HG02970 (cell line): ENCODE measurements around the gene CCL13.
"Not testable (repeated sequence)": the region's sequence is repeated elsewhere in the genome, so short reads cannot be mapped to it uniquely, and the experiment has no call there.

Experiments used
- ATAC-seq: cut with Tn5 transposase; IDR thresholded peaks from one replicate; pipeline ENCODE4 v1.9.1; 2021; ENCODE audit warnings: mild to moderate bottlenecking, moderate library complexity, moderate number of reproducible peaks; ENCODE audit not compliant: unreplicated experiment, low FRiP score

The CCL13 gene

GRCh38 chr17:34356194-34356593 is at the start of gene CCL13:
CCL13 (plus strand) TSS chr17:34356480; CDS start chr17:34356527, 47 bp downstream.
- no peak for ATAC-seq

GRCh38 chr17:34307110-34307509 is 49.2 kb upstream of the CCL13 start:
- no peak for ATAC-seq

- ATAC-seq = no peak
These were observed 47.9 kb upstream of the CCL13 start for GRCh38 chr17:34308371-34308770.

GRCh38 chr17:34311291-34311690 is 45.0 kb upstream of the CCL13 start:
- no peak for ATAC-seq

GRCh38 chr17:34312080-34312479 is 44.2 kb upstream of the CCL13 start:
- ATAC-seq = no peak

- ATAC-seq = no peak
These were observed 43.1 kb upstream of the CCL13 start for GRCh38 chr17:34313164-34313563.

GRCh38 chr17:34314279-34314678 is 42.0 kb upstream of the CCL13 start:
- no peak for ATAC-seq

- no peak for ATAC-seq
These were observed 37.8 kb upstream of the CCL13 start for GRCh38 chr17:34318474-34318873.

- ATAC-seq = no peak
These were observed 37.2 kb upstream of the CCL13 start, which contains the start of gene CCL8 for GRCh38 chr17:34319039-34319483. CCL8 (plus strand) TSS chr17:34319435; CDS start chr17:34319502, 67 bp downstream.

GRCh38 chr17:34321964-34322363 is 34.3 kb upstream of the CCL13 start:
- no peak for ATAC-seq

- not testable (repeated sequence) for ATAC-seq
These were observed 28.7 kb upstream of the CCL13 start for GRCh38 chr17:34327580-34327979.

GRCh38 chr17:34337701-34338100 is 18.6 kb upstream of the CCL13 start:
- ATAC-seq = no peak

GRCh38 chr17:34339138-34339770 is 17.0 kb upstream of the CCL13 start:
- ATAC-seq = no peak

- no peak for ATAC-seq
These were observed 14.4 kb upstream of the CCL13 start for GRCh38 chr17:34341916-34342315.

- ATAC-seq = no peak
These were observed 9.2 kb upstream of the CCL13 start for GRCh38 chr17:34347063-34347462.

GRCh38 chr17:34349751-34350150 is 6.5 kb upstream of the CCL13 start:
- no peak for ATAC-seq

GRCh38 chr17:34351096-34351495 is 5.2 kb upstream of the CCL13 start:
- ATAC-seq = no peak

- no peak for ATAC-seq
These were observed 4.1 kb upstream of the CCL13 start for GRCh38 chr17:34352191-34352590.

GRCh38 chr17:34354637-34355036 is 1.6 kb upstream of the CCL13 start:
- ATAC-seq = no peak

- ATAC-seq = no peak
These were observed 1.1 kb downstream of the CCL13 start for GRCh38 chr17:34357398-34357797.

GRCh38 chr17:34358631-34359030 is 2.4 kb downstream of the CCL13 start:
- ATAC-seq = no peak

GRCh38 chr17:34360601-34361270 is 4.5 kb downstream of the CCL13 start:
- ATAC-seq = no peak
